Measurements from ENCODE around the gene SCYGR8. TPM values are rescaled to one million over a fixed set of nuclear protein-coding genes. Genes with fewer than 3 reads are reported as not detected.
"Not testable (repeated sequence)": the region's sequence is repeated elsewhere in the genome, so short reads cannot be mapped to it uniquely, and the experiment has no call there.

The SCYGR8 gene
- total and polyA plus RNA-seq, 10 of the 15 experiments (the other 5 are each of a cell fraction or from before 2014, with no cell fraction given), result not detected

- H3K27me3 ChIP-seq (replicated peaks in 1 of 2; ENCODE audit: control insufficient read depth in 2 of 2, insufficient read depth in 2 of 2, low read length in 1 of 2); BruUV-seq (replicated peaks); DNase-seq (ENCODE audit: low read depth, low spot score); H3K9me3 ChIP-seq (replicated peaks; ENCODE audit: control insufficient read depth, insufficient read depth, low read length); intact Hi-C loops (cut with micrococcal nuclease; ENCODE audit: unreplicated experiment); H3K9ac ChIP-seq (ENCODE audit: control insufficient read depth, insufficient read depth, low read length); H3K79me2 ChIP-seq (ENCODE audit: control insufficient read depth, insufficient read depth, low read length); H3K4me1 ChIP-seq (ENCODE audit: control insufficient read depth, insufficient read depth, low read length); ATAC-seq; H4K20me1 ChIP-seq (ENCODE audit: control insufficient read depth, insufficient read depth); H2AFZ ChIP-seq (ENCODE audit: control insufficient read depth, low read depth, low read length); in situ Hi-C loops (cut with MboI); SMC1A ChIA-PET (ENCODE audit: uncharacterized antibody, unreplicated experiment); H3K4me2 ChIP-seq (ENCODE audit: control insufficient read depth, insufficient read depth); RAD21 ChIA-PET (ENCODE audit: unreplicated experiment); CTCF ChIA-PET; H3K27ac ChIP-seq (ENCODE audit: control insufficient read depth, insufficient read depth); POLR2A ChIA-PET; H3K36me3 ChIP-seq (ENCODE audit: control insufficient read depth in 2 of 2, insufficient read depth in 2 of 2, low read length in 1 of 2); FAIRE-seq; H3K4me3 ChIP-seq: not testable (repeated sequence)
- 43% methylated on average over 7 of the region's 7 CpGs for WGBS (ENCODE audit: insufficient coverage, insufficient replicate concordance, low lambda C conversion rate, missing lambda C conversion rate)
These were observed 22.9 kb upstream of the SCYGR8 start for GRCh38 chr2:227722821-227723220.

GRCh38 chr2:227724394-227725039 lies 21.2 kb upstream of the SCYGR8 start, which contains the start of gene SCYGR6:
Gene SCYGR6, minus strand, starts transcription at chr2:227724757. Its CDS starts 0 bp downstream, at chr2:227724757.
- no peak within 1 kb of the TSS for H2AFZ ChIP-seq (ENCODE audit: control insufficient read depth, low read depth, low read length)
- no peaks in the 10 kb centered on the region for H3K36me3 ChIP-seq (ENCODE audit: control insufficient read depth in 2 of 2, insufficient read depth in 2 of 2, low read length in 1 of 2)
- no peak within 1 kb of the TSS for H3K4me2 ChIP-seq (ENCODE audit: control insufficient read depth, insufficient read depth)
- H3K27ac ChIP-seq (ENCODE audit: control insufficient read depth, insufficient read depth), result no peak within 1 kb of the TSS
- no TSS peak for BruUV-seq (replicated peaks)
- H3K27me3 ChIP-seq (replicated peaks in 1 of 2; ENCODE audit: control insufficient read depth in 2 of 2, insufficient read depth in 2 of 2, low read length in 1 of 2), result no peaks in the 10 kb centered on the region
- POLR2A ChIA-PET, result no interaction called here
- intact Hi-C loops (cut with micrococcal nuclease; ENCODE audit: unreplicated experiment) (no loop called here), in situ Hi-C loops (cut with MboI) (no loop called here)
- FAIRE-seq (no peak), DNase-seq (ENCODE audit: low read depth, low spot score) (no peak), ATAC-seq (no peak)
- RAD21 ChIA-PET (ENCODE audit: unreplicated experiment), result no interaction called here
- no peaks in the 10 kb centered on the region for H4K20me1 ChIP-seq (ENCODE audit: control insufficient read depth, insufficient read depth)
- H3K4me3 ChIP-seq, result no peak within 1 kb of the TSS
- SMC1A ChIA-PET (ENCODE audit: uncharacterized antibody, unreplicated experiment), result no interaction called here
- CTCF ChIA-PET, result no interaction called here
- WGBS (ENCODE audit: insufficient coverage, insufficient replicate concordance, low lambda C conversion rate, missing lambda C conversion rate), result 73% methylated on average over 13 of the region's 15 CpGs
- no peaks in the 10 kb centered on the region for H3K4me1 ChIP-seq (ENCODE audit: control insufficient read depth, insufficient read depth, low read length)
- H3K79me2 ChIP-seq (ENCODE audit: control insufficient read depth, insufficient read depth, low read length), result no peaks in the 10 kb centered on the region
- H3K9ac ChIP-seq (ENCODE audit: control insufficient read depth, insufficient read depth, low read length), result no peak within 1 kb of the TSS
- H3K9me3 ChIP-seq (replicated peaks; ENCODE audit: control insufficient read depth, insufficient read depth, low read length), result no peaks in the 10 kb centered on the region
- TF ChIP-seq ZNF274 (IDR thresholded peaks at IDR 0.05; ENCODE audit: insufficient read depth, insufficient read length), result no peak
- no peak for TF ChIP-seq ZBED1 (IDR thresholded peaks at IDR 0.05; ENCODE audit: borderline replicate concordance)
- TF ChIP-seq GABPA (IDR thresholded peaks at IDR 0.05; ENCODE audit: low read depth), result no peak
- TF ChIP-seq NR2F1 (conservative IDR thresholded peaks at IDR 0.05), result no peak
- no peak for TF ChIP-seq ZNF207 (IDR thresholded peaks at IDR 0.05; ENCODE audit: borderline replicate concordance)
- TF ChIP-seq PRDM15 (CRISPR knock-in tag; IDR thresholded peaks at IDR 0.05), result no peak
- TF ChIP-seq IRF5 (IDR thresholded peaks at IDR 0.05; ENCODE audit: borderline replicate concordance), result no peak
- TF ChIP-seq FOXM1 (IDR thresholded peaks at IDR 0.05; ENCODE audit: low read depth, low read length), result no peak
- TF ChIP-seq STAT3 (IDR thresholded peaks at IDR 0.05; ENCODE audit: low read depth, low read length), result no peak
- TF ChIP-seq RB1 (IDR thresholded peaks at IDR 0.05; ENCODE audit: borderline replicate concordance), result no peak
- TF ChIP-seq BACH1 (IDR thresholded peaks at IDR 0.05; ENCODE audit: borderline replicate concordance), result no peak
- no peak for TF ChIP-seq WRNIP1 (IDR thresholded peaks at IDR 0.05; ENCODE audit: borderline replicate concordance, low read depth, low read length)
- no peak for TF ChIP-seq MYC (IDR thresholded peaks at IDR 0.05; ENCODE audit: insufficient read depth, insufficient read length, insufficient replicate concordance, low read length, severe bottlenecking)
- TF ChIP-seq ZNF217 (IDR thresholded peaks at IDR 0.05), result no peak
